Mammary epithelial cell (primary cell): ENCODE results near the gene TTC5.

Source experiments
- CTCF ChIP-seq, 2 donors: IDR thresholded peaks in 1 of 2; conservative IDR thresholded peaks in 1 of 2; 2 replicates each; pipeline ENCODE4 v1.5.1; 2011 to 2012; ENCODE audit warnings: inconsistent platforms in 2 of 2, low read length in 2 of 2, mild to moderate bottlenecking in 2 of 2, control low read depth in 1 of 2, low read depth in 1 of 2; ENCODE audit not compliant: insufficient read depth in 1 of 2; ENCODE audit errors: extremely low read depth in 1 of 2
- EZH2 ChIP-seq: IDR thresholded peaks from 2 replicates; pipeline ENCODE4 v1.6.1; 2012; ENCODE audit warnings: low read length, inconsistent platforms, borderline replicate concordance

DNA sequence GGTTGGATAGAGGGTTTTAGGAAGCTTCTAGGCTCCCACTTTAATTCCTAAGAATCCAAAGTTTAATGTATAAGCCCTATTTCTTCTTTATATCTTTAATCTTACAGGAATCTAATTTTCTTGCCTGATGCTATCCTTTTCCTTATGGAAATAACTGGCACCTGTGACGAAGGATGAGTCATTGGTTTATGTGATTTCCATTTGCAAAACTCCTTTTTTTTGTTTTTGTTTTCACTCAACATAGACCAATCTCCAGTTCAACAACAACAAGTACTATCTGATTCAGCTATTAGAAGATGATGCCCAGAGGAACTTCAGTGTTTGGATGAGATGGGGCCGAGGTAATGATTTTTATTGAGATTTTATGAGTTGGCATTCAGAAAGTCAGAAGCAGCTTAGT lies 44.5 kb upstream of the TTC5 start:
- TF ChIP-seq CTCF (conservative IDR thresholded peaks at IDR 0.05 in 1 of 2, IDR thresholded peaks at IDR 0.05 in 1 of 2; ENCODE audit: extremely low read depth in 1 of 2, insufficient read depth in 1 of 2, low read depth in 1 of 2, low read length in 2 of 2): no peak
- TF ChIP-seq EZH2: no peak
